GM06990 (cell line): ENCODE data around the gene MYBPH.

Source experiments
- DNase-seq: peaks from one replicate; pipeline ENCODE4 v3.0.0-alpha.2; 2011; ENCODE audit not compliant: insufficient read length; ENCODE audit errors: extremely low read depth
- H3K27me3 ChIP-seq: replicated peaks from 2 replicates; pipeline ENCODE4 v1.6.0; 2011; ENCODE audit warnings: low read length; ENCODE audit not compliant: control insufficient read depth, insufficient read depth
- H3K36me3 ChIP-seq: 2 replicates; pipeline ENCODE4 v1.5.1; 2011; ENCODE audit warnings: low read length; ENCODE audit not compliant: control insufficient read depth, insufficient read depth
- H3K4me3 ChIP-seq: replicated peaks from 2 replicates; pipeline ENCODE4 v1.5.1; 2011; ENCODE audit warnings: low read depth, mild to moderate bottlenecking, control low read depth, low read length
- TF ChIP-seq, protein P1 (sequence below): IDR thresholded peaks from 2 replicates; pipeline ENCODE4 v1.5.1; 2011; ENCODE audit warnings: low read length, control low read depth, mild to moderate bottlenecking, inconsistent platforms; ENCODE audit not compliant: insufficient read depth, poor library complexity, severe bottlenecking

Gene MYBPH

DNA sequence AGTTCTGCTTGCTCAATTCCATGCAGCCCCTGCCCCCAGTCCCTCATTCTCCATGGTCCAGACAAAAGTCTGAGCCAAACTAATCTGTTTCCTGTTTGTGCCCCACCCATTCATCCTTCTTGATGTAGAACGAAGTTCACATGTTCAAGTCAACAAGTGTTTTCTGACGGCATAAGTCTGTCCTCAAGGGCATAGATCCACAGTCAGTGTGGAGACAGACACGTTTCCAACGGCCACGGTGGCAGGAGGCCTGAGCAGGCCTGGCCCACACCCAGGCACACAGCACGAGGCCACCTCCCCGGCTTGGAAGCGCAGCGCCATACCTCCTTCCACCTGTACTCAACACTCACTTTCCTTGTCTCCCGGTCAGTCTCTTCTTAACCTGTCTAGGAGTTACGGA lies 32.0 kb downstream of the MYBPH start:
- Histone ChIP-seq H3K36me3 (no peaks in the 10 kb centered on the region), H3K27me3 (peaks cover 4% of the 10 kb centered on the region), H3K4me3 (no peak overlapping the region)
- no peak for DNase-seq
- TF ChIP-seq, protein P1, sequence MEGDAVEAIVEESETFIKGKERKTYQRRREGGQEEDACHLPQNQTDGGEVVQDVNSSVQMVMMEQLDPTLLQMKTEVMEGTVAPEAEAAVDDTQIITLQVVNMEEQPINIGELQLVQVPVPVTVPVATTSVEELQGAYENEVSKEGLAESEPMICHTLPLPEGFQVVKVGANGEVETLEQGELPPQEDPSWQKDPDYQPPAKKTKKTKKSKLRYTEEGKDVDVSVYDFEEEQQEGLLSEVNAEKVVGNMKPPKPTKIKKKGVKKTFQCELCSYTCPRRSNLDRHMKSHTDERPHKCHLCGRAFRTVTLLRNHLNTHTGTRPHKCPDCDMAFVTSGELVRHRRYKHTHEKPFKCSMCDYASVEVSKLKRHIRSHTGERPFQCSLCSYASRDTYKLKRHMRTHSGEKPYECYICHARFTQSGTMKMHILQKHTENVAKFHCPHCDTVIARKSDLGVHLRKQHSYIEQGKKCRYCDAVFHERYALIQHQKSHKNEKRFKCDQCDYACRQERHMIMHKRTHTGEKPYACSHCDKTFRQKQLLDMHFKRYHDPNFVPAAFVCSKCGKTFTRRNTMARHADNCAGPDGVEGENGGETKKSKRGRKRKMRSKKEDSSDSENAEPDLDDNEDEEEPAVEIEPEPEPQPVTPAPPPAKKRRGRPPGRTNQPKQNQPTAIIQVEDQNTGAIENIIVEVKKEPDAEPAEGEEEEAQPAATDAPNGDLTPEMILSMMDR = no peak

DNA sequence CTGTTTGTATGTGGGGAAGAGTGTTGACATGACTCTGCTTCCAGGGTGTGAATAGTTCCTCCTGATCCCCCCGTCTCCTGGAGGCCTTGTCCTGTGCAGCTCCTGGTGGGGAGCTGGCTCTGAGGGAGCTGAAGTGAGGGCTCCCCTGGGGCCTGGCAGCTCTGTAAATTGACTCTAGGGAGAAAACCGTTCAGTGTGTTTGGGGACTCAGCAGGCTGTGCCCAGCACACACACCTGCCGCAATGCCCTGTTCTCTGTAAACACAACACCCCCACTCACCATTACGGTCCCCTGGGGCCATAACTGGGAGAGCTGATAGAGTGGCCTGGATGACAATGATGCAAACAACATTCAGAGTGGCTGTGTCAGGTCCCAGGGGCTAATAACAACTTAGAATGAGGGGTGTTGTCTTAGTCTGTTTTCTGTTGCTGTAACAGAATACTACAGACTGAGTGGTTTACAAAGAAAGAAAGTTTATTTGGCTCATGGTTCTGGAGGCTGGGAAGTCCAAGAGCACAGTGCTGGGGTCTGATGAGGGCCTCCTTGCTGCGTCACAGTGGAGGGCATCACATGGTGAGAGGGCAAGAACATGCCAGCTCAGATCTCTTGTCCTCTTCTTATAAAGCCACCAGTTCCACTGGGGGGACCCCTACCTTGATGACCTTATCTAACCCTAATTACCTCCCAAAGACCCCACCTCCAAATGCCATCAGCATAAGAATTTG lies 32.8 kb downstream of the MYBPH start:
- TF ChIP-seq, protein P1 = no peak
- Histone ChIP-seq H3K4me3 (no peak overlapping the region), H3K27me3 (peaks cover 4% of the 10 kb centered on the region), H3K36me3 (no peaks in the 10 kb centered on the region)
- no peak for DNase-seq

DNA sequence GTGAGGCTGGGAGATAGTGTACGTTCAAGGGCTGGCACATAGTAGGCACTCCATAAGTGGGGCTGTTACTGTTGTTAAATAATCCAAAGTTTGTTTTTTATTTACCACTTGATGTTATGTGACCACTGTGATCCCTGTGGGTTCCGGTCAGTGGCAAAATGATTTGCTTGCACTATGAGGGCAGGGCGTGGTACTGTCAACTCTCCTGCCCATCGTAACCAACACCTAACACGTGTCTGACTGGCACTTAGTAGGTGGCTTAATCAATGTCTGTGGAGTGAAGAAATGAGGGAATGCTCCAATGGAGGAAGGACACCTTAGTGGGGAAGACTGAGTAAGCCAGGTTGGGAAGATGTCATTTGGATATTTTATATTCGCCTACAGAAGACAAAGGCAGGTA lies 33.5 kb downstream of the MYBPH start:
- no peak overlapping the region for H3K4me3 ChIP-seq
- H3K27me3 ChIP-seq = peaks cover 4% of the 10 kb centered on the region
- TF ChIP-seq, protein P1 = no peak
- no peak for DNase-seq
- H3K36me3 ChIP-seq = no peaks in the 10 kb centered on the region

DNA sequence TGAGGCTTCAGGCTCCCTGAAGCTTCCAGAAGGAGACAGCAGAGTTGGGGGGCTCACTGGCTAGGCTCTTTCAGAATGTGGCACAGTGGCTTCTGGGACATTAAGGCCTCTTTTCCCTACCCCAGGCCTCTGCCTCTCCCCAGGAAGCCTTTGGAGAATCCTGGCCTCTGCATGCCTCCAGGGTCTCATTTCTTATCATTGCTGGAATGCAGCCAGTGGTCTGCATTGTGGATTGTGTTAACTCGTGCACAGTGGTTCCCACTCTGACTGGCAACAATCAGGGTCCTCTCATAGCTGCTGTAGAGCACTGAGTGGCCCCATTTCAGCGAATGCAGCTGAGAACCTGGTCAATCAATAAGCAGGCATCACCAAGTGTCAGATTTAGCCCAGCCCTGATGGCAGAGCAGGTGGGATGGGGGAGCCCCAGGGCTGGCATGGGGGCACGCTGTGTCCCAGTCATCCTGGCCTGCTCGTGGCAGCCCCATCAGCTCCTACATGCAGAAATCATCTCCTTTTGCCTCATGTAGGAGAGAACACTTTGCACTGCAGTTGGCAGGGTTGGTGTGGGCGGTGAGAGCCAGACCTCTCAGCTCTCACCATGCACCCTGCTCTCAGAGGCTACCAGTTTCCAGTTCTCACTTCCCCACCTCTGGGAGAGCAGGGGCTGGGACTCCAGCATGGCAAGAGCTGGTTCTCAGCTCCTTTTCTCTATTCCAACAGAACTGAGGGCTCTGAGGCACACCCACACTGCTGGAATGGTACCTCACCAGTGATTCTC lies 34.7 kb downstream of the MYBPH start:
- DNase-seq = no peak
- Histone ChIP-seq H3K36me3 (no peaks in the 10 kb centered on the region), H3K4me3 (no peak overlapping the region), H3K27me3 (peaks cover 6% of the 10 kb centered on the region)
- TF ChIP-seq, protein P1 = no peak

DNA sequence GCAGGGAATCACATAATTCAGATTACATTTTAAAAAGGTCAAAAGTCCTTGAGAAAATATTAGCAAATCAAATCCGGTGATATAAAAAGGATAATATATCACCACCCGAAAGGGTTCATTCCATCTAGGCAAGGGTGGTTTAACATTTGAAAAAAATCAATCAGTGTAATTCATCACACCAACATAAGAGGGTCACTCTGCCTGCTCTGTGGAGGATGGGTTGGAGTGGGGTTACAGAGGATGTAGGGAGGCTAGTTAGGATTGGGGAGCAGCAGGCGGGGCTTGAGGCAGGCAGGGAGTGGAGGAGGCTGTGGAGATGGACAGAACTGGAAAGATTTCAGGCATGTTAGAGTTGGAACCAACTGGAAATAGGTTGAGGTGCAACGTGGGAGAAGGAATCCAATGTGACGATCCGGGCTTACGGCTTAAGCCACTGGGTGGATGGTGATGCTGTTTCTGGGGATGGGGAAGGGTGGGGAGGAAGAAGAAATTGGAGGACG lies 35.6 kb downstream of the MYBPH start:
- Histone ChIP-seq H3K36me3 (no peaks in the 10 kb centered on the region), H3K27me3 (peaks cover 6% of the 10 kb centered on the region), H3K4me3 (no peak overlapping the region)
- TF ChIP-seq, protein P1 = no peak
- no peak for DNase-seq
